Globus pallidus (tissue), 1 donor: ENCODE data around the gene CCBE1.
"Not testable (repeated sequence)": the region's sequence is repeated elsewhere in the genome, so short reads cannot be mapped to it uniquely, and the experiment has no call there.

Experiments used
- DNase-seq: peaks from one replicate; pipeline ENCODE4 v3.0.0-alpha.2; 2015; ENCODE audit warnings: low spot score

CCBE1 gene

DNA sequence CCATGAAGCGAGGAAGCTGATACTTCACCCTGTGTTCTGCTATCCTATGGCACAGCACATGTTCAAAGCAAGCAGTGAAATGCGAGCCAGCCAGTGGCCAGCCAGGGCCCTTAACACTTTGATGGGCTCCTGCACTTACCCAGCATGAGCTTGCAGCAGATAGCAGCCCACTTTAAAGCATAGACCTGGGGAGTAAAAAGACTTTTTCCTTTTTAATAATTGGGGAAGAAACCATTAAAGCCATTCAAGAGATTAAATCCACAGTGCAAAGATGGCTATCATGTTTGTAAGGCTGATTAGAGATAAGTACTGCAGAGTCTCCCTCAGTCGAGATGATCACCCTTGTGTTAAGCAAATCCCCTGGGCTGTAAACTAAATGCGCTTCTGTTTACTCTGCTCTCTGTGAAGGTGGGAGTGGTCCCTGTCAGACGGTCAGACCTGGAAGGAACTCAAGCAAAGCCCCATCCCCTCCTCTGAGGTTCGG is 15.7 kb downstream of the CCBE1 start:
- no peak for DNase-seq

DNA sequence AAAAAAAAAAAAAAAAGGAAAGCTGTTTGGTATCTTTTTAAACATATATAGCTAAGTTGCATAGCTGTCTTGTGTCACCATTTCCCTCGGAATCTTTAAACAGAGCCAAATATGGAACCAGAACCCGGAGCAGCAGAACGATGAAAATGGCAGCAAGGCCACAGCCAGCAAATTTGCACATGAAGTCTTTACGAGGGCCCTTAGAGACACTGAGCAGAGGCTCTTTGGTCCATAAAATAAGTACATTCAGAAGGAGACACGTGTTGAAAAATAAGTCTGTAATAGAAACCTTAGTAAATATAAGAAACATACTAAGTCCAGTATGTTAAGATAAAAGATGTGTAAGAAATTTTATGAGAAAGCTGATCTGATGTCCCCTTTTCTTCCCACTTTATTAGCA is 16.2 kb downstream of the CCBE1 start:
- no peak for DNase-seq

DNA sequence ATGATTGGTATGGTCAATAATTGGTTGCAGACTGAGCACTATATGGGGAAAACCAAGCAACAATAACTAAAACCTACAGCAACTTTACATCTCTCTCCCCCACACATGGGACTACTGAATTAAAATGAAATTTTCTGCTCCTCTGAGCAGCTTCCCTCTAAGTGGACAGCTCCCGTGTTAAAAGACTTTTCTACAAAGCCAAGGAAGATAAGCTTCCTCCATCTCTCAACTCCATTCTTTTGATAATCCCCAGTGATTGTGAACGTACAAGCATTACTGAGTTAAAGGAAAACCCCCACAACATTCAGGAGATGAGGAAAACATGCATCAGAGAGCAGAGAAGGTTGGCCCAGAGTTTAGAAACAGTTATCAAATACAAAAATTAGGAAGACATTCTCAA is 21.9 kb downstream of the CCBE1 start:
- DNase-seq: no peak

DNA sequence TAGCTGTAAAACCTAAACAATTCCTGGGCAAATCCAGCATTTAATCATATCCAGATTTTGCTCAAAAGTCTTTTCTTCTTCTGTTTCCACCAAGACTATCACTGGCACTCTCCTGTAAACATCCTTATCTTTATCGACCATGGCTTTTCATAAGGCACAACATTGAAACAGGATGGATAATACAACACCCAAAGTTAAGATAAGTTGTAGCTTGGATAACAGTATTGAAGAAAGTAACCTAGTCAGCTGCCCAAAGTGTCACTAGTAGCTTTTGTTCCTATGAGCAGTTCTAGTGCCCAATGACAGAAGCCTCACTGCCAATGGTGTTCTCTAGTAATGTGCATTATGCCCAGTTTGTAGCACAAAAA is 22.3 kb downstream of the CCBE1 start:
- no peak for DNase-seq

DNA sequence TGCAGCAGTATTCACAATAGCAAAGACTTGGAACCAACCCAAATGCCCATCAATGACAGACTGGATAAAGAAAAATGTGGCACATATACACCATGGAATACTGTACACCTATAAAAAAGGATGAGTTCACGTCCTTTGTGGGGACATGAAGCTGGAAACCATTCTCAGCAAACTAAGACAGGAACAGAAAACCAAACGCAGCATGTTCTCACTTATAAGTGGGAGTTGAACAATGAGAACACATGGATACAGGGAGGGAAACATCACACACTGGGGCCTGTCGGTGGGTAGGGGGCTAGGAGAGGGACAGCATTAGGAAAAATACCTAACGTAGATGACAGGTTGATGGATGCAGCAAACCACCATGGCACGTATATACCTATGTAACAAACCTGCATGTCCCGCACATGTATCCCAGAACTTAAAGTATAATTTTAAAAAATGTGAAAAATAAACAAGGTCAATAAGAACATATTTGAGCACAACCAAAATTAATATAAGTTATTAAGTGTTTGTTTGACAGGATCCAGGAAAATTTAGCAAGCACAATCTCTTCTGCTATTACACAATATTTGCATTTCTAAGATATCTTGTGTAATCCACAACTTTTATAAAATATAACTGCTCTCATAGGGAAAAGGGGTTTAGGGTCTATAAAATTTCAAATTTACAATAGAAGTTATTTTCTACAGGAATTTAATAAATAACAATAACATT is 22.9 kb downstream of the CCBE1 start:
- DNase-seq: no peak

DNA sequence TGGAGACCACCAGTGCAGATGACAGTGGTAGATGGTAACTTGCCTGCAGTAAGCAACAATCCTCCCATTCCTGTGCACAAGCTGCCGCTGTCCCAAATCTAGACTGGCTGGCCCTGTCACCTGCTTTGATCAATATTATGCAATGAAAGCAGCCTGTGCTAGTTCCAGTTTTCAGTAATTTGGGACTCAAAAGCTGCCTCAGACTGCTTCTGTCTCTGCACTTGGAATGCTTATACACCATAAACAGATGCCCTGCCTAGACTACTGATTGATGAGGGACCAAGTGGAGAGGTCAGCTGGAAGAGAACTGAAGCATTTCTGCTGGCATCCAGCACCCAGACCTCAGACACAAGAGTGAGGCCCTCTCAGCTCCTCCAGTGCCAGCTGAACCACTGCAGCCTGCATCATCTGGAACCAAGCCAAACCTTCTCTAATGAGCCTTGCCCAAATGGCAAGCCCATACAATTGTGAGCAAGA is 24.9 kb downstream of the CCBE1 start:
- peak; percentile 9 for DNase-seq

DNA sequence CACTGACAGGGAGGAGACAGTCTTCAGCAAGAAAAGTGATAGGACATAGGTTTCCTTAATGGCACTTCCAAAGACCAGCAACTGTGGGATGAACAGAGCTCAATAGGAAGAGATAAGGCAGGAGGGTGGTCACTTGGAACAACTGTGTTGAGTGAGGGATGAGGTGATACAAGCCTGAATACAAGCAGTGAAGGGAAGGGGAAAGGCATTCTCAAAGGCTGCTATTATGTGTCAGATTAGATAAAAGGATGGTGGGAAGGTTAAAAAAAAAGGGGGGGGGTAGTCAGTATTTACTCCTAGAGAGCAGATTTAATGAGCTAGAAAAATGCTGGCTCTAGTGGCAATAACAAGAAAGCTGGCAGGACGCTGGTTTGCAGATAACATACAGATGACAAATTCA is 25.7 kb downstream of the CCBE1 start:
- no peak for DNase-seq

DNA sequence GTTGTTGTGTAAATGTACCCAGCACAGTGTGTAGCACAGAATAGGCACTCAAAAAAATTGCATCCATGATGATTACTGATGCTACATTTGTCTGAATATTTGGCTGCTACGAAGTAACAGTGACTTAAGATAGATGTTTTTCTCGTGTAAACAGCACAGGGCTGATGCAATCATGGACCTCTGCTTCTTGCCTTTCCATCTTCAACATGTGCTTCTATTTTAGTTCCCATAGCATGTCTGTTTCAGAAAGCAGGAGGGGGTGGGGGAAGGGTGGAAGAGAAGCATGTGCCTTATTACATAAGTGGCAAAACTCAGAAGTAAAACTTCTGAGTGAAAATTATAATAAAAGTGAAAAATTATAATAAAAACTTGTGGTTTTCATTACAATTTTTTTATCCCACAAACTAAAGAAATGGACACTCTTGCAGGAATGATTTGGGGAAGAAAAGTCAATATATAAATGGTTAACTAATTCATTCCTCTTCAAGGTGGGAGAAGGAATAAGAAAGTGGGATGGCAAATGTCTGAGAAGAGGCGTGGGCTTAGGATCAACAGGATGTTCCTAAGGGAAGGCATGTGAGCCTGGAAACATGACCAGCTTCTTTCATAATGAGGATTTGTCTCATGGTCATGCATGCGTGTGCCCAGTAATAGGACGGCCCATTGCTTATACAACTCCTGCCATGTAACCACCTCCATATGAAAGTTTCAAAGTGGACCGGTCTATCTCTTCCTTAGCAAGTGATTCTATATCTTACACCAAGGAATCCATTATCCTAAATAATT is 27.2 kb downstream of the CCBE1 start:
- DNase-seq: no peak

DNA sequence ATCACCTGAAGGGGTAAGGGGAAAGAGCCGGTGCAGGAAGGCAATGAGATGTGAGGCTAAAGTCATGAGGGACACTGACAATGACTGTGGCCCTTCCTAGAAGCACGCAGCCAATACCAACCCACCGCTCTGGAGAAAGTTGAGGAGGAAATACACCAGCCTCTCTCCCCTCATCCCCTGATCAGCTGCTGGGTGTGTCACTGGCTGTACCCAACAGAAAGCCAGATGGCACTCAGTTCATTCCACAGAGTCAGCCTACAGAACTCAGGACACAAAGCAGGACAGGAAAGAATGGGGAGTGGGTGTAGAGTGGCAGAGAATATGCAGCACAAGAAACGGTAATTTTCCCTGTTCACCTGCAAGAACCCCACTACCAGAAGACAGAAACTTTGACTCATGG is 29.7 kb downstream of the CCBE1 start:
- DNase-seq: no peak

DNA sequence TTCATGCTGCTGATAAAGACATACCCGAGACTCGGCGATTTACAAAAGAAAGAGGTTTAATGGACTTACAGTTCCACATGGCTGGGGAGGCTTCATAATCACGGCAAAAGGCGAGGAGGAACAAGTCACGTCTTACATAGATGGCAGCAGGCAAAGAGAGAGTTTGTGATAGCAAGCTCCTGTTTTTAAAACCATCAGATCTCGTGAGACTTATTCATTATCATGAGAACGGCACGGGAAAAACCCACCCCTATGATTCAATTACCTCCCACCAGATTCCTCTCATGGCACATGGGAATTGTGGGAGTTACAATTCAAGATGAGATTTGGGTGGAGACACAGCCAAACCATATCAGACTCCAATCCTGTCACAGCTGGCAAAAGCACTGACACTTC is 31.2 kb downstream of the CCBE1 start:
- DNase-seq: not testable (repeated sequence)

DNA sequence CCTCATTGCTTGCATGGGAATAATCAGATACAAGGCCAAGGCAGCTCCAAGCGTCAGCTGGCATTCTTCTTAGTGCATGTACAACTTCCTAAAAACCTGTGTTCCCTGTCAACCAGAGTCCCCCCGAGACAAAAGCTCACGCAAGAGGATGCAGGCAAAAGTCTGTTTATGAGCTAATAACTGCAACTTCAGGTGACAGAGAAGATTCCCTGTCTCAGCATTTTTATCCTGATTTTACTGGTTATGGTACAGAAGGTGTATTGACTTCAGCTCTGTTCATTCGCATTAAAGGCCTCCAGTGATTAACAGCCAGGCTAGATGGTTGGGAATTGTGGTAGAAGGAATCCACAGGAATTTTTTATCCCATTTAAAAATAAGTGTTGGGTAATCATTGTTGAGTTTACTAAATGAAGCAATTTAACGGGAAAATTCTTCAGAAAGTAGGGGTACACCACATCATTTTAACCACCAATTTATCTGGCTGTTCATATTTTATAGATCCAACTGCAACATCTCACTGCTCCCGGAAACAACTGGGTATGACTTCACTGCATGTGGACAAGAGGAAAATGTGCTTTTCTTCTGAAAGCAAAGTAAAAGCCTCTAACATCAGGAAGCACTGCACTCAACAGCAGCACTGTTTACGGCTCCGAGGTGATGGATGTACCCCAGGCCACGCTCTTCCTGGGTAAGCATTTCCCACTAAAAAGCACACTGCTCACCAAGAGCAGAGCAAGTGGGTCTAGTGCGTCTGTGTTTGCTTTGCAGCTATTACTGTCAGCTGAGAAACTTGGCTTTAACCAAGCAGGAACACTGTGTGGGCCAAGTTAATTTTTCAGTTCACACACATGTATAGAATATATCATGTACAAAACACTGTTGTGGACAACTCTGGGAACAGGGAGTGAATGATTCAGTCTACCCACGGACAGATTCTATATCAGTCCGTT is 31.9 kb downstream of the CCBE1 start:
- DNase-seq: no peak

DNA sequence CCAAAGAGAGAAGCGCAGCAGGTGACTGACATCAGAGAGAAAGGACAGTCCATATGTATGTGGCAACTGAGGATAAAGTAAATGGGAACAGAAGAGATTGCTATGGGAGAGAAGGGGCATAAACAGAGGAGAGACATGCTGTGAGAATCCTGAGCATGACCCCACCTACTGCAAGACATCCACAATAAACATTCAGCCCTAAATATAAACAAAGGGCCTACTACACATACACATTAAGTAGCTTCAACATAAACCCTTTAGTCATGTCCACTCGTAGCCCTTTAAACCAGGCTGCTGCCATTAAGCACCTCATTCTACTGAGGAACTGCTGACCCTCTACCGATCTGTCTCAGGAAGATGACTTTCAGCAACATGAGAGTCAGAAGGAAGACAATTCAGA is 32.9 kb downstream of the CCBE1 start:
- no peak for DNase-seq

DNA sequence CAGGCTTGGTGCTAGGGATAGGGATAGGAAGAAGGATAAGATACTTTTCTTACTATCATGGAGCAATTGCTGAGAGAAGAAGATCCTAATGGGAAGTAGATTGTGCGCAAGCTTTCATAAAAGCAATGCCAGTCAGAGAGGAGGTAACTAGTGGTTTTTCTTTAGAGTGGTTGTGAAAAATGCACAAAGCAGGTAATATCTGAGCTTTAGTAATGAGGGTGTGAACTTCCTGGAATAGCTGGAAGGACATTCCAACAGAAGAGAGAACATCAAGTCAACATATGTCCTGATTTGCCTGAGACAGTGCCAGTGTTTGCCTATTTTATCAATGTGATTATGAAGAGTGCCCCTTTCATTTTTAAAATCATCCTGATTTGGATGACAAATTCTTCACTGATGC is 34.1 kb downstream of the CCBE1 start:
- DNase-seq: no peak

DNA sequence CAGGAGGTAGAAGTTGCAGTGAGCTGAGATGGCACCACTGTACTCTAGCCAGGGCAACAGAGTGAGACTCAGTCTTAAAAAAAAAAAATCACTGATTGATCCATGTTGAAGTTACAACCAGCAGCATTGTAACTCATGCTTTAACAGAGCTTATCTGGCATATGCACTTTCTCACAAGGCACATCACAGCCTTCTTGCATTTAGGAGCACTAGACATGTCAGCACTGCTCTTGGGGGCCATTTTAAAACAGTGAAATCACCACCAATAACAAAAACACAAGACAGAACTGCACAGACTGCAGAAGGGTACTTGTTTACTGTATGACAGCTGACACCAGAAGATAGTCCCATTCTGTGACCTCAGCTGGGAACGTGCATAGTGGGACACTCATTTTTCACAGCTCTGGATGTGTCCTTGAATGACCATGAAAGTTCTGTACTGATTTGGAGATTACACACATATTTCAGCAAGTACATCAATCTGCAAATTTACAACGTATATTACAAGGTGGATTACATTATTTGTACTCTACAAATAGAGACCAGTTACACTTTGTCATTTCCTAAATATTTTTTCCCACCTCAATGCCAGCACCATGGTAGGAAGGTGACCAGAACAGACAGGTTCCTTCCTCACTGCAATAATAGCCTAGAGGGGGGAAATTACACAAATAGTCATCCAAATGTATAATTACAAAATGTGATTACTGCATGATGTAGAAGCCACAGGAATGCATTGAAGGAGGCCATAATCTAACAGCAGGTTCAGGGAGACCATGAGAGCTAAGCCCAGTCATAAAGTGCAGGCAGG is 35.1 kb downstream of the CCBE1 start:
- DNase-seq: no peak

DNA sequence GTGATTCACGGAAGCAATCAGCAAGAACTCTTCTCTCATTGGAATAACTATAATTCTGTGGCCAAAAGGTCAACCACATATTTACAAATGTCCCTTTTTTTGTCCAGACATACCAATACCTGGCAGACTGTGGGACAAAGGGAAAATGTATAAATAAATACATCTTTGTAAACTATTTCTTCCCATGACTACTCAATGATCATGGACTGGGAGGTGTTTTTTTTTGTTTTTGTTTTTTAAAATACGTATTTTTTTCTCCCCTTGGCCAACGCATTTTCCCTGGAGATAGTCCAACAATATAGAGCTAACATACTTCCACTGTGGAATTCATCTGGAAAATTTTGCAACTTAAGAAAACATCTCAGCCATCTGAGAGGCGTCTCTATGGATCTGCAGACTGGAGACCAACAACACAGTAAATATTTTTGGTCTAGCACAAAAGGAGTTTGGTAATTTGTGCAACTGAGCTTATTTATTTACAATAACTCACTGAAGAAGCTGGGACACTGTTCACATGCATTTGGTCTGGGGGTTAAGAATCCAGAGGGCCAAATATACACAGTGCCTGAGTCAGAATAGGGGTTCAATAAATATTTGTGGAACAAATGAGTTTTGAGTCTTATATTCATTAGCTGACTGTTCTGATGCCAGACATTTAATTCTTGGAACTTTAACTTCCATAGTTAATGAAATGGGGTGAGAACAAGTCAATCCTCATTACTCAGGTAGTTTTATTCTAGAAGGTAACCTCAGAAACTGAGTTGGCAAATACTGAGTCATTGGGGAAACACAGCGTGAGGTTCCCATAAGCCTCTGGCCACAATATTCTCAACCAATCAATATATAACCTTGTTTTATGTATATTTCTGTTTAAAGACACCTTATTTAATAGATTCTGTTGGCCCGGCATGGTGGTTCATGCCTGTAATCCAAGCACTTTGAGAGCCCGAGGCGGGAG is 36.2 kb downstream of the CCBE1 start:
- no peak for DNase-seq

DNA sequence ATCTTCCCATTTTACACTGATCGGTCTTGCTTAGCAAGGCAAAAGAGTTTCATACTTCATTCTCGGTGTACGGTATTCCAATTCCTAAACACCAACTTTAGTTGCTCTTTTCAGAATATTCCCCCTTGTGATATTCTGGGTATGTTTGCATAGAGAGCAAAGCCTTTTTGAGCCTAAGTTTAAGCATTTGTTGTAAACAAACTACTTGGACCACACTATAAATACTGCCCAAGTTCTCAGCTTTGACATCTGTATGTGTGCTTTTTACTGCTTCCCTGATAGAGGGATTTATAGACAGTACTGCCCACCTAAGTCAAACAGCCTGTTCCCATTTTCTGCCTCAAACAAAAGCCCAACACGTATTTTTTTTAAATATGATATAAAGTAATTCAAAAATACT is 36.9 kb downstream of the CCBE1 start:
- no peak for DNase-seq

DNA sequence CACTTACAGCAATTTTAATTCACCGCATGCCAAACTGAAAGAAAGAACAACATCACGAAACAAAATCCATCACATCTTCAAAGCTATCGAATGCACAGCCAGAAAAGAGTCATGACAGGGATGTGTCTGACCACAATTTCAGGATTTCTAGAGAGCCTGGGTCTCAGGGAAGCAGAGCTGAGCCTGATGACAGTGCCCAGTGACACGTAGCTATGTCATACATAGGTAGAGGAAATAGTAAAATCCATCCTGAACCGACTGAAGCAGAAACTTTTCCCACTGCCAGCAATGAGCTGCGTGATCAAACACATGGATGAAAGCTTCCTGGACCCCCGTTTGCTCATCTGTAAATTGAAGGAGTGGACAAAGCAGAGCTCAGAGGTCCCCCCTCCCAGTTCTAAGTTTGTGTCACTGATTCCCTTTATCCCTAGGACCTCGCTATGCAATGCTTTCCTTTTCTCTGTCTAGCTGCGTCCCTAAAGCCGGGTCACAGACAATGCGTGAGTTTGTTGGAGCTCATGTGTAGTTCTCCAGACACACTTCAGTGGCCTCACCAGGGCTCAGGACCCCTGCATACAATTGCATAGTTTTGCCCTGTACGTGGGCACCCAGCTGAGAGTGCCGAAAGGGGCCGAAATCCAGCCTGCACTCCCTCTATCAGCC is 37.6 kb downstream of the CCBE1 start:
- no peak for DNase-seq

DNA sequence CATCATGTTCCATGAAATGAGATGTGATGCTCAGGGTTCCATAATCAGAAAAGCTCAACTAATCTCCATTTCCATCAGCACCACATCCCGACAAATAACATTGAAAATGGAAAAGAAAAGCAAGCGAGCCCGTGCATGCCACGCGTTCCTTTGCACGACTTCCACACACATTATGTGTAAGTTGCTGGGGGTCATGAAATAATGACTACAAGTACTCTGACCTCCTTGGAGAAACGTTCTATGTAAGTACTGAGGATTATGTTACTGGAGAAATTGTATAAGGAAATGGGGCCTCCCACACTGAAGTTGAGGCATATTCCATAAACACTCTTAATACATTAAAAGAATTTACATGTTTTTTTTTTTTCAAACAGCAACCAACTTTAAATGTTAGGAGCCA is 38.3 kb downstream of the CCBE1 start:
- no peak for DNase-seq

DNA sequence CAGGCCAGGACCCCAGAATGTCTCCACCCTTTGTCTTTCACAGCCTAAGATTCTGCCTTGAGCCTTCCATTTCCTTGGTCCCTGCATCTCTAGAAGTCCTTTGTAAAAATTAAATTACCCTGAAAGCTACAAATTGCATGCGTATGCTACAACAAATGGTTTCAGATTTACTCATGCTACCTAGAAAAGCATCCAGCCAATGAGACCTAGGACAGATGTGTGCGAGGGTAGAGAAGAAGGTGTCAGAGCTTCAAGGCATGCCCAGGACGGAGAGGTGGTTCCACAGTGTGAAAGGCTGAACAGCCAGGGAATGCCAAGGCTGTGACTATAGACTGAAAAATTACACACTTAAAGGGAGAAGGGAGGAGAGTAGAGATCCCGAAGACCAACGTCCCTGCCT is 40.2 kb downstream of the CCBE1 start:
- no peak for DNase-seq

DNA sequence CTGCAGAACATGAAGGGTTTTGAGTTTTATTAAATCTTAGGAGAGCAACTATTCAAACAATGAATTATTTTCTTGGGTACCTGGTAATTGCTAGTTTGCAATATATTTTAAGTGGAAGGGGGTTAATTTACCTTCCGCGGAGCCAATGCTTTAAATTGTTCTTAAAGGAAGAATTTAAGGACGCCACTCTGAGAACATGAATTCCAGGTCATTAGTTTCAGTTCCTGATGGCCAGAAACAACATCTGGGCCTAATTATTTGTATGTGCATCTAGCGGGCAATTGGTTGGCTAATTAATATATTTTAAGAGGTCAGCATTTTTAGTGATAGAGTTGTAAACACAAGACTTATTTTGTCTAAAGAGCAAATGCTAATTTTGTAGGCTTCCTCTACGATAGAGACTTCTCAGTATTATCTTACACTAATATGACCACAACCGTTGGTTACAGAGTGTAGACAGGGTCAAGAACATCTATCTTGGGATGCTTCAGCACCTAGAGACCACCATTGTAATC is 40.8 kb downstream of the CCBE1 start:
- no peak for DNase-seq
